ENCODE data around the gene GMDS.

GMDS gene

GRCh38 chr6:1860756-1861348 lies 384.6 kb downstream of the GMDS start:
- H3K27me3 ChIP-seq (ENCODE audit: control insufficient read depth, insufficient read depth, low read length) = no peaks in the 10 kb centered on the region
- H3K9ac ChIP-seq (ENCODE audit: low read depth, low read length) = no peak overlapping the region
- H3K9me3 ChIP-seq (ENCODE audit: control insufficient read depth, insufficient read depth, low read length) = no peaks in the 10 kb centered on the region
- H3K36me3 ChIP-seq (ENCODE audit: control insufficient read depth, insufficient read depth, low read length) = no peaks in the 10 kb centered on the region
- H3K4me3 ChIP-seq (ENCODE audit: low read depth, low read length) = no peak overlapping the region
- no peak overlapping the region for H3K27ac ChIP-seq (ENCODE audit: low read depth, low read length)
- H3K4me1 ChIP-seq (ENCODE audit: control insufficient read depth, insufficient read depth, low read length) = peaks cover 40% of the 10 kb centered on the region

DNA sequence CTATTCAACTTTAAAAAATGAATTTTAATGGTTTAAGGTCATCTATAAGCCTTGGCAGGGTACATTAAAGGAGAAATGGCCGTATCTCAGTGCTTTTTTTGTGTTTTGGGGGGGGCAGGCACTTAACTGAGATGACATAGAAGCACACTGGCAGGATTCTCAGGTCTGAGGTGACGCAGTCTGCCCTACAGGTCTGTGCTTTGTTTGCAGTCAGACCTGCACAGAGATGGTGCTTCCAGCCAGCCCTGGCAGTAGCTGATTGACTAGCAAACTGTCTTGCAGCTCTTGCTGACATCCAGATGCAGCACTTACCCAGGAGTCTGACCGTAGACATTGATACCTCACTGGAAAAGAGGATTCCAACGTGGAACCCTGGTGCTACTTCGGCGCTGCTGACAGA lies 386.5 kb downstream of the GMDS start:
- Histone ChIP-seq H3K4me3 (ENCODE audit: low read depth, low read length) (no peak overlapping the region), H3K27me3 (ENCODE audit: control insufficient read depth, insufficient read depth, low read length) (no peaks in the 10 kb centered on the region), H3K4me1 (ENCODE audit: control insufficient read depth, insufficient read depth, low read length) (peaks cover 34% of the 10 kb centered on the region), H3K9ac (ENCODE audit: low read depth, low read length) (no peak overlapping the region), H3K27ac (ENCODE audit: low read depth, low read length) (no peak overlapping the region), H3K9me3 (ENCODE audit: control insufficient read depth, insufficient read depth, low read length) (no peaks in the 10 kb centered on the region), H3K36me3 (ENCODE audit: control insufficient read depth, insufficient read depth, low read length) (no peaks in the 10 kb centered on the region)

- no peak overlapping the region for H3K27ac ChIP-seq (ENCODE audit: low read depth, low read length)
- no peaks in the 10 kb centered on the region for H3K9me3 ChIP-seq (ENCODE audit: control insufficient read depth, insufficient read depth, low read length)
- peaks cover 34% of the 10 kb centered on the region for H3K4me1 ChIP-seq (ENCODE audit: control insufficient read depth, insufficient read depth, low read length)
- no peak overlapping the region for H3K4me3 ChIP-seq (ENCODE audit: low read depth, low read length)
- H3K36me3 ChIP-seq (ENCODE audit: control insufficient read depth, insufficient read depth, low read length) = no peaks in the 10 kb centered on the region
- no peak overlapping the region for H3K9ac ChIP-seq (ENCODE audit: low read depth, low read length)
- no peaks in the 10 kb centered on the region for H3K27me3 ChIP-seq (ENCODE audit: control insufficient read depth, insufficient read depth, low read length)
Observed at GRCh38 chr6:1858196-1858595, 387.2 kb downstream of the GMDS start.

GRCh38 chr6:1856381-1856780 lies 389.0 kb downstream of the GMDS start:
- Histone ChIP-seq H3K27ac (ENCODE audit: low read depth, low read length) (no peak overlapping the region), H3K9me3 (ENCODE audit: control insufficient read depth, insufficient read depth, low read length) (no peaks in the 10 kb centered on the region), H3K4me1 (ENCODE audit: control insufficient read depth, insufficient read depth, low read length) (peaks cover 34% of the 10 kb centered on the region), H3K9ac (ENCODE audit: low read depth, low read length) (no peak overlapping the region), H3K36me3 (ENCODE audit: control insufficient read depth, insufficient read depth, low read length) (no peaks in the 10 kb centered on the region), H3K4me3 (ENCODE audit: low read depth, low read length) (no peak overlapping the region), H3K27me3 (ENCODE audit: control insufficient read depth, insufficient read depth, low read length) (no peaks in the 10 kb centered on the region)

DNA sequence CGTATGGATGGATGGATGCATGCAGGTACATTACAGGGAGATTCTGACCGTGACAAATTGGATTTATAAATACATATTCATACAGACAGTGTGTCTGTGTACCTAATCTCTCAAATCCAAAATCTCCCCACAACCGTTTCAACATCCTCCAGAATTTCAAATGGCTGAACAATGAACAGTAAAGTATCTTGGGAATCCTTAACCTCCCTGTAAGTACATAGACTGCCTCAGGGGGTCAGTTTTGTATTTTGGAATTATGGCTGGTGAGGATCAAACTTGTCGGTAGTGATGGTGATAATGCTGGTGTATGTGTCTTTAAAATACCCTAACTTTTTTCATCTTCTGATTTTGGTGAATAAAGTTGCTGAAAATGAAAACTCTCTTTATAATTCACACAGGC lies 389.5 kb downstream of the GMDS start:
- Histone ChIP-seq H3K27me3 (ENCODE audit: control insufficient read depth, insufficient read depth, low read length) (no peaks in the 10 kb centered on the region), H3K4me3 (ENCODE audit: low read depth, low read length) (no peak overlapping the region), H3K4me1 (ENCODE audit: control insufficient read depth, insufficient read depth, low read length) (peaks cover 34% of the 10 kb centered on the region), H3K27ac (ENCODE audit: low read depth, low read length) (no peak overlapping the region), H3K9ac (ENCODE audit: low read depth, low read length) (no peak overlapping the region), H3K9me3 (ENCODE audit: control insufficient read depth, insufficient read depth, low read length) (no peaks in the 10 kb centered on the region), H3K36me3 (ENCODE audit: control insufficient read depth, insufficient read depth, low read length) (no peaks in the 10 kb centered on the region)

GRCh38 chr6:1854296-1854695 lies 391.1 kb downstream of the GMDS start:
- H3K9me3 ChIP-seq (ENCODE audit: control insufficient read depth, insufficient read depth, low read length) = no peaks in the 10 kb centered on the region
- no peak overlapping the region for H3K9ac ChIP-seq (ENCODE audit: low read depth, low read length)
- peaks cover 34% of the 10 kb centered on the region for H3K4me1 ChIP-seq (ENCODE audit: control insufficient read depth, insufficient read depth, low read length)
- no peaks in the 10 kb centered on the region for H3K27me3 ChIP-seq (ENCODE audit: control insufficient read depth, insufficient read depth, low read length)
- no peak overlapping the region for H3K4me3 ChIP-seq (ENCODE audit: low read depth, low read length)
- H3K27ac ChIP-seq (ENCODE audit: low read depth, low read length) = no peak overlapping the region
- no peaks in the 10 kb centered on the region for H3K36me3 ChIP-seq (ENCODE audit: control insufficient read depth, insufficient read depth, low read length)

- Histone ChIP-seq H3K27me3 (ENCODE audit: control insufficient read depth, insufficient read depth, low read length) (no peaks in the 10 kb centered on the region), H3K4me1 (ENCODE audit: control insufficient read depth, insufficient read depth, low read length) (peaks cover 31% of the 10 kb centered on the region)
Observed at GRCh38 chr6:1853761-1854160, 391.6 kb downstream of the GMDS start.

GRCh38 chr6:1851681-1852456 lies 393.5 kb downstream of the GMDS start:
- no peak overlapping the region for H3K27ac ChIP-seq (ENCODE audit: low read depth, low read length)
- no peak overlapping the region for H3K9ac ChIP-seq (ENCODE audit: low read depth, low read length)
- no peaks in the 10 kb centered on the region for H3K27me3 ChIP-seq (ENCODE audit: control insufficient read depth, insufficient read depth, low read length)
- H3K9me3 ChIP-seq (ENCODE audit: control insufficient read depth, insufficient read depth, low read length) = no peaks in the 10 kb centered on the region
- H3K4me1 ChIP-seq (ENCODE audit: control insufficient read depth, insufficient read depth, low read length) = peaks cover 19% of the 10 kb centered on the region
- no peak overlapping the region for H3K4me3 ChIP-seq (ENCODE audit: low read depth, low read length)
- H3K36me3 ChIP-seq (ENCODE audit: control insufficient read depth, insufficient read depth, low read length) = no peaks in the 10 kb centered on the region

More at GRCh38 chr6:1853761-1854160, 391.6 kb downstream of the GMDS start:
- H3K27ac ChIP-seq (ENCODE audit: low read depth, low read length) = no peak overlapping the region
- no peaks in the 10 kb centered on the region for H3K9me3 ChIP-seq (ENCODE audit: control insufficient read depth, insufficient read depth, low read length)
- no peaks in the 10 kb centered on the region for H3K36me3 ChIP-seq (ENCODE audit: control insufficient read depth, insufficient read depth, low read length)
- H3K9ac ChIP-seq (ENCODE audit: low read depth, low read length) = no peak overlapping the region
- no peak overlapping the region for H3K4me3 ChIP-seq (ENCODE audit: low read depth, low read length)

GRCh38 chr6:1850840-1851157 lies 394.6 kb downstream of the GMDS start:
- Histone ChIP-seq H3K9ac (ENCODE audit: low read depth, low read length) (no peak overlapping the region), H3K27ac (ENCODE audit: low read depth, low read length) (no peak overlapping the region), H3K4me1 (ENCODE audit: control insufficient read depth, insufficient read depth, low read length) (peaks cover 8% of the 10 kb centered on the region; the same call in 1 of the 2 replicates), H3K27me3 (ENCODE audit: control insufficient read depth, insufficient read depth, low read length) (no peaks in the 10 kb centered on the region), H3K4me3 (ENCODE audit: low read depth, low read length) (no peak overlapping the region), H3K36me3 (ENCODE audit: control insufficient read depth, insufficient read depth, low read length) (no peaks in the 10 kb centered on the region), H3K9me3 (ENCODE audit: control insufficient read depth, insufficient read depth, low read length) (peaks cover 2% of the 10 kb centered on the region)

DNA sequence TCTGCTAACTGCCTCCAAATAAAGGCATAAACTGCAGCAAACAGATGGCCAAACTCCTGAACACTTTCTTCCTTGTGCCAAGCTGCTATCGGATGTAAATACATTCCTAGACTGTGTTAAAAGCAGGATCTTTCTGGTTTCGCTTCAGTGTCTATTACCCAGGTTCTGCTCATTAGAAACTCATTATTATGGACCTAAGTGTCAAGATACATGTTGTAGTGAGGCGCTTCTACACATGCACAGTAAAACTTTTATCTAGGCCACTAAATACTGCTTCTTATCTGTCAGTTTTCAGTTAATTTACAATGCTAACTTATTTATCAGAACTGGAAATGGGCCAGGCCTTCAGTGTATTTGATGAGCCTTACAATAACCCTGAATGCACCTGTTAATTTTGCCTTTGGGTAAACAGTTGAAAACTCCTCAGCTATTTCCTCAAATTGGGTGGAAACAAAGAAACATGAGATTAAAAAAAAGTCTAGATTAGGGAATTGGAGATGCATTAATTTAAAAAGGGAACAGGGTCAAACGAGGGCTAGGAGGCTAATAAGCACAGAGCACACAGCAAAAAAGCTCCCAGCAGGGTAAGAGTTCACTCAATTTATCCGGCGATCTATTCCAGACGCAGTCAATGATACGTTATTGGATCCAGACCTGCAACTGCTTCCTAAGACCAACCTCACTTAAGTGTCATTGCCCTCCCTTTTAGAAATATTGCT lies 395.1 kb downstream of the GMDS start:
- H3K36me3 ChIP-seq (ENCODE audit: control insufficient read depth, insufficient read depth, low read length) = no peaks in the 10 kb centered on the region
- H3K4me3 ChIP-seq (ENCODE audit: low read depth, low read length) = no peak overlapping the region
- H3K4me1 ChIP-seq (ENCODE audit: control insufficient read depth, insufficient read depth, low read length) = peaks cover 4% of the 10 kb centered on the region; the same call in 1 of the 2 replicates
- H3K27me3 ChIP-seq (ENCODE audit: control insufficient read depth, insufficient read depth, low read length) = no peaks in the 10 kb centered on the region
- no peak overlapping the region for H3K27ac ChIP-seq (ENCODE audit: low read depth, low read length)
- H3K9ac ChIP-seq (ENCODE audit: low read depth, low read length) = no peak overlapping the region
- peaks cover 7% of the 10 kb centered on the region for H3K9me3 ChIP-seq (ENCODE audit: control insufficient read depth, insufficient read depth, low read length)

GRCh38 chr6:1849691-1850090 lies 395.7 kb downstream of the GMDS start:
- no peak overlapping the region for H3K4me3 ChIP-seq (ENCODE audit: low read depth, low read length)
- no peak overlapping the region for H3K9ac ChIP-seq (ENCODE audit: low read depth, low read length)
- no peak overlapping the region for H3K27ac ChIP-seq (ENCODE audit: low read depth, low read length)
- H3K9me3 ChIP-seq (ENCODE audit: control insufficient read depth, insufficient read depth, low read length) = peaks cover 11% of the 10 kb centered on the region
- H3K27me3 ChIP-seq (ENCODE audit: control insufficient read depth, insufficient read depth, low read length) = no peaks in the 10 kb centered on the region
- H3K4me1 ChIP-seq (ENCODE audit: control insufficient read depth, insufficient read depth, low read length) = no peaks in the 10 kb centered on the region
- H3K36me3 ChIP-seq (ENCODE audit: control insufficient read depth, insufficient read depth, low read length) = no peaks in the 10 kb centered on the region

All from HUES48 (cell line).